Esophagus muscularis mucosa (tissue), 4 donors: ENCODE data around the gene NREP. TPM values are rescaled to one million over a fixed set of nuclear protein-coding genes. Genes with fewer than 3 reads are reported as not detected.
A peak's percentile ranks its signal among the peaks of the same experiment; 100 is the strongest.

Experiments
- DNase-seq: peaks from one replicate; pipeline ENCODE4 v3.0.0-alpha.2; 2017; ENCODE audit errors: extremely low spot score
- H3K27ac ChIP-seq, 4 donors: fragments of 200-600 bp; sonication (generic); replicated peaks in 1 of 4; 1 replicate in 3 of 4; 2 replicates in 1 of 4; pipeline ENCODE4 v1.5.1; 2016 to 2019; ENCODE audit warnings: mild to moderate bottlenecking in 1 of 4
- H3K27me3 ChIP-seq, 4 donors: fragments of 200-600 bp; sonication (generic); one replicate each; pipeline versions ENCODE4 v1.5.1 to v1.6.0; 2016 to 2019
- H3K36me3 ChIP-seq, 4 donors: fragments of 200-600 bp; sonication (generic); one replicate each; pipeline ENCODE4 v1.5.1; 2016 to 2019
- H3K4me1 ChIP-seq, 4 donors: fragments of 200-600 bp; sonication (generic); one replicate each; pipeline ENCODE4 v1.5.1; 2016 to 2019
- H3K4me3 ChIP-seq, 4 donors: fragments of 200-600 bp; sonication (generic); 1 replicate in 2 of 4; 2 replicates in 2 of 4; pipeline ENCODE4 v1.5.1; 2016 to 2019; ENCODE audit warnings: mild to moderate bottlenecking in 4 of 4, moderate library complexity in 1 of 4
- H3K9me3 ChIP-seq, 4 donors: fragments of 200-600 bp; sonication (generic); 1 replicate in 3 of 4; 2 replicates in 1 of 4; pipeline ENCODE4 v1.5.1; 2016 to 2019
- CTCF ChIP-seq, 3 experiments: fragments of 200-600 bp in 2 of 3; fragments of 450-650 bp in 1 of 3; sonication (generic) in 2 of 3; IDR thresholded peaks; one replicate each; pipeline ENCODE4 v1.5.1; 2017 to 2019; ENCODE audit warnings: antibody characterized with exemption in 3 of 3, mild to moderate bottlenecking in 2 of 3, moderate library complexity in 1 of 3
- EP300 ChIP-seq: sonication (generic); formaldehyde crosslinking; IDR thresholded peaks from one replicate; pipeline ENCODE4 v1.6.1; 2017; ENCODE audit warnings: antibody characterized with exemption
- POLR2A ChIP-seq: fragments of 450-650 bp; IDR thresholded peaks from one replicate; pipeline ENCODE4 v1.6.1; 2017; ENCODE audit warnings: antibody characterized with exemption, moderate library complexity, mild to moderate bottlenecking, low read depth
- POLR2AphosphoS5 ChIP-seq, 2 donors: sonication (generic); formaldehyde crosslinking; IDR thresholded peaks; one replicate each; pipeline ENCODE4 v1.6.1; 2017; ENCODE audit warnings: antibody characterized with exemption in 2 of 2
- WGBS: methylation state at CpG from one replicate; pipeline ENCODE4 v1.1.5; 2018; 5-methylcytosine and 5-hydroxymethylcytosine counted together
- intact Hi-C: fragments of 100-400 bp; cut with DNase I; formaldehyde crosslinking; loops from one replicate; pipeline ENCODE4 v1.15.1; 2023
- total RNA-seq, 4 donors: library from RNA; depleted of rRNA; stranded (reverse); fragments of >200 nt; gene quantifications; one replicate each; pipeline versions ENCODE4 v1.1.0 to v1.2.1, GENCODE V29; 2016

The NREP gene
- total RNA-seq, 4 donors from 2014 or later: 6.0 to 19.8 (median 10.5) TPM

GRCh38 chr5:111747337-111747736, 9.7 kb downstream of the NREP start:
- TF ChIP-seq CTCF (IDR thresholded peaks at IDR 0.05): no peak
- no peak for TF ChIP-seq EP300
- H3K4me1 ChIP-seq: peaks cover 57 to 77% (median 64%) of the 10 kb centered on the region in 4 donors
- H3K9me3 ChIP-seq: no peaks in the 10 kb centered on the region
- WGBS: 67% methylated on average over 2 of the region's 2 CpGs
- H3K36me3 ChIP-seq: no peaks in the 10 kb centered on the region
- DNase-seq: no peak
- peak overlapping the region in 2 of 4 donors; percentile 15 to 56 for H3K27ac ChIP-seq
- intact Hi-C loops: no loop called here
- no peak overlapping the region for H3K4me3 ChIP-seq
- H3K27me3 ChIP-seq: no peaks in the 10 kb centered on the region

GRCh38 chr5:111746791-111747190, 10.2 kb downstream of the NREP start:
- Histone ChIP-seq H3K27ac (no peak overlapping the region), H3K4me3 (no peak overlapping the region), H3K9me3 (no peaks in the 10 kb centered on the region), H3K4me1 (peaks cover 63 to 82% (median 69%) of the 10 kb centered on the region in 4 donors), H3K27me3 (no peaks in the 10 kb centered on the region), H3K36me3 (no peaks in the 10 kb centered on the region)
- 86% methylated on average over 4 of the region's 4 CpGs for WGBS
- DNase-seq: no peak
- no peak for TF ChIP-seq POLR2A
- no peak for TF ChIP-seq CTCF (IDR thresholded peaks at IDR 0.05)
- TF ChIP-seq POLR2AphosphoS5 (IDR thresholded peaks at IDR 0.05): no peak
- no peak for TF ChIP-seq EP300
- intact Hi-C loops: no loop called here

- no peak for TF ChIP-seq POLR2A
- no peak for TF ChIP-seq EP300
- no peak for TF ChIP-seq POLR2AphosphoS5 (IDR thresholded peaks at IDR 0.05)
- no peak for TF ChIP-seq CTCF (IDR thresholded peaks at IDR 0.05)
- 66% methylated on average over 4 of the region's 4 CpGs for WGBS
- no peaks in the 10 kb centered on the region for H3K27me3 ChIP-seq
- H3K4me3 ChIP-seq: no peak overlapping the region
- peaks cover 69 to 94% (median 81%) of the 10 kb centered on the region in 4 donors for H3K4me1 ChIP-seq
- no peak for DNase-seq
- no peaks in the 10 kb centered on the region for H3K36me3 ChIP-seq
- intact Hi-C loops: no loop called here
- H3K9me3 ChIP-seq: no peaks in the 10 kb centered on the region
- no peak overlapping the region for H3K27ac ChIP-seq
Measured at GRCh38 chr5:111745075-111745739, 11.8 kb downstream of the NREP start.

GRCh38 chr5:111744455-111744854, 12.5 kb downstream of the NREP start:
- Histone ChIP-seq H3K27me3 (no peaks in the 10 kb centered on the region), H3K4me3 (no peak overlapping the region), H3K36me3 (no peaks in the 10 kb centered on the region), H3K4me1 (peaks cover 65 to 91% (median 78%) of the 10 kb centered on the region in 4 donors), H3K9me3 (no peaks in the 10 kb centered on the region), H3K27ac (peak overlapping the region; percentile 11 to 77 (median 48))
- WGBS: 69% methylated on average over 2 of the region's 2 CpGs
- intact Hi-C loops: no loop called here
- DNase-seq: no peak
- TF ChIP-seq EP300 (no peak), POLR2A (no peak), POLR2AphosphoS5 (IDR thresholded peaks at IDR 0.05) (no peak), CTCF (IDR thresholded peaks at IDR 0.05) (no peak)

GRCh38 chr5:111743988-111744387, 13.0 kb downstream of the NREP start:
- Histone ChIP-seq H3K27me3 (no peaks in the 10 kb centered on the region), H3K4me1 (peaks cover 65 to 91% (median 76%) of the 10 kb centered on the region in 4 donors), H3K9me3 (no peaks in the 10 kb centered on the region), H3K36me3 (no peaks in the 10 kb centered on the region), H3K4me3 (no peak overlapping the region), H3K27ac (peak overlapping the region in 3 of 4 donors; percentile 11 to 77 (median 75))
- 37% methylated on average over 2 of the region's 2 CpGs for WGBS
- intact Hi-C loops: no loop called here
- no peak for DNase-seq
- TF ChIP-seq CTCF (IDR thresholded peaks at IDR 0.05) (no peak), EP300 (no peak), POLR2AphosphoS5 (IDR thresholded peaks at IDR 0.05) (no peak), POLR2A (no peak)
